Naive thymus-derived CD4-positive, alpha-beta T cell (primary cell): ENCODE data around the gene MYH13. TPM values are rescaled to one million over a fixed set of nuclear protein-coding genes. Genes with fewer than 3 reads are reported as not detected.

ENCODE experiments used
- ATAC-seq: fragments of 150-1000 bp; cut with Tn5 transposase; 2 replicates; pipeline ENCODE4 v1.10.0; 2021; ENCODE audit warnings: mild to moderate bottlenecking, moderate library complexity
- CTCF ChIA-PET: fragments of 350-600 bp; sonication (Branson Sonifier 250); formaldehyde crosslinking; loops from one replicate; lab custom pipeline; 2021; ENCODE audit warnings: antibody characterized with exemption; lab: Charles Lee
- POLR2A ChIA-PET: fragments of 350-600 bp; sonication (Branson Sonifier 250); formaldehyde crosslinking; loops from one replicate; lab custom pipeline; 2021; ENCODE audit warnings: antibody characterized with exemption, inconsistent platforms; lab: Charles Lee
- DNase-seq, 9 donors: peaks; one replicate each; pipeline versions ENCODE4 v3.0.0 to v3.0.0-alpha.2; 2020 to 2022; ENCODE audit warnings: mixed read lengths in 1 of 9
- H3K27ac ChIP-seq: one replicate; pipeline ENCODE4 v1.7.0; 2013; ENCODE audit warnings: mild to moderate bottlenecking, low read depth, low read length, moderate library complexity
- H3K27me3 ChIP-seq, 2 donors: one replicate each; pipeline ENCODE4 v1.7.0; 2013; ENCODE audit warnings: low read length in 2 of 2, mild to moderate bottlenecking in 2 of 2, moderate library complexity in 2 of 2; ENCODE audit not compliant: control insufficient read depth in 2 of 2, insufficient read depth in 2 of 2
- H3K36me3 ChIP-seq, 3 experiments: 1 replicate in 2 of 3; 2 replicates in 1 of 3; pipeline ENCODE4 v1.7.0; 2013; ENCODE audit warnings: low read length in 3 of 3, mild to moderate bottlenecking in 3 of 3, moderate library complexity in 1 of 3; ENCODE audit not compliant: insufficient read depth in 3 of 3, control insufficient read depth in 2 of 3
- H3K4me1 ChIP-seq, 2 donors: one replicate each; pipeline ENCODE4 v1.7.0; 2013; ENCODE audit warnings: low read length in 2 of 2, mild to moderate bottlenecking in 2 of 2, moderate library complexity in 1 of 2; ENCODE audit not compliant: control insufficient read depth in 2 of 2, insufficient read depth in 2 of 2
- H3K4me3 ChIP-seq: 2 replicates; pipeline ENCODE4 v1.7.0; 2013; ENCODE audit warnings: mild to moderate bottlenecking, low read length
- H3K9me3 ChIP-seq, 3 experiments: 1 replicate in 2 of 3; 2 replicates in 1 of 3; pipeline ENCODE4 v1.7.0; 2013; ENCODE audit warnings: low read length in 3 of 3; ENCODE audit not compliant: control insufficient read depth in 2 of 3
- H3K27ac Mint-ChIP-seq, 9 donors: one replicate each; pipeline ENCODE4 v1.8.0; 2020 to 2022; ENCODE audit warnings: mixed read lengths in 9 of 9, mild to moderate bottlenecking in 8 of 9, moderate library complexity in 5 of 9, inconsistent platforms in 2 of 9
- H3K27me3 Mint-ChIP-seq, 5 donors: one replicate each; pipeline ENCODE4 v1.8.0; 2021 to 2022; ENCODE audit warnings: mixed read lengths in 5 of 5, mild to moderate bottlenecking in 1 of 5
- H3K36me3 Mint-ChIP-seq, 5 donors: one replicate each; pipeline ENCODE4 v1.8.0; 2020 to 2022; ENCODE audit warnings: mixed read lengths in 5 of 5, mild to moderate bottlenecking in 3 of 5, inconsistent platforms in 1 of 5
- H3K4me1 Mint-ChIP-seq, 7 donors: one replicate each; pipeline ENCODE4 v1.8.0; 2020 to 2022; ENCODE audit warnings: mixed read lengths in 7 of 7, mild to moderate bottlenecking in 3 of 7, inconsistent platforms in 1 of 7
- H3K4me3 Mint-ChIP-seq, 10 donors: one replicate each; pipeline ENCODE4 v1.8.0; 2020 to 2022; ENCODE audit warnings: mild to moderate bottlenecking in 10 of 10, mixed read lengths in 10 of 10, moderate library complexity in 6 of 10, inconsistent platforms in 2 of 10
- H3K9me3 Mint-ChIP-seq, 11 donors: one replicate each; pipeline ENCODE4 v1.8.0; 2020 to 2022; ENCODE audit warnings: mixed read lengths in 11 of 11, mild to moderate bottlenecking in 4 of 11, inconsistent platforms in 1 of 11, moderate library complexity in 1 of 11
- intact Hi-C, 2 donors: fragments of 100-400 bp; cut with micrococcal nuclease; formaldehyde crosslinking; loops; one replicate each; pipeline ENCODE4 v1.15.1; 2023
- polyA plus RNA-seq, 2 donors: library from polyadenylated mRNA; unstranded; fragments of 300-500 nt; fragmentation: Illumina TruSeq; gene quantifications; one replicate each; pipeline ENCODE4 v1.2.3, GENCODE V29; 2021
- total RNA-seq, 6 experiments: library from RNA in 5 of 6; stranded (reverse) in 5 of 6; gene quantifications; 1 replicate in 5 of 6; 2 replicates in 1 of 6; pipeline ENCODE4 v1.2.3 and lab custom pipeline; 2021 to 2026

The MYH13 gene
- total and polyA plus RNA-seq, 7 experiments from 2014 or later, result not detected

- DNase-seq (no peak), ATAC-seq (no peak)
- Histone ChIP-seq H3K4me1 (no peaks in the 10 kb centered on the region), H3K27ac (no peak overlapping the region), H3K36me3 (no peaks in the 10 kb centered on the region), H3K4me3 (no peak overlapping the region), H3K27me3 (no peaks in the 10 kb centered on the region), H3K9me3 (no peaks in the 10 kb centered on the region)
- H3K27me3 Mint-ChIP-seq, result peaks cover 0 to 4% (median 0%) of the 10 kb centered on the region in 5 donors
- intact Hi-C loops, result no loop called here
- peaks cover 0 to 3% (median 0%) of the 10 kb centered on the region in 5 donors for H3K36me3 Mint-ChIP-seq
- H3K27ac Mint-ChIP-seq, result no peak overlapping the region
- ChIA-PET CTCF (no interaction called here), POLR2A (no interaction called here)
- peaks cover 0 to 9% (median 0%) of the 10 kb centered on the region in 11 donors for H3K9me3 Mint-ChIP-seq
- no peaks in the 10 kb centered on the region for H3K4me1 Mint-ChIP-seq
- H3K4me3 Mint-ChIP-seq, result no peak overlapping the region
Measured at GRCh38 chr17:10380631-10381408, 8.0 kb upstream of the MYH13 start.

- Mint-ChIP-seq H3K27me3 (peaks cover 3 to 24% (median 6%) of the 10 kb centered on the region in 5 donors), H3K9me3 (peaks cover 0 to 6% (median 0%) of the 10 kb centered on the region in 11 donors), H3K4me1 (no peaks in the 10 kb centered on the region), H3K36me3 (no peaks in the 10 kb centered on the region), H3K27ac (no peak overlapping the region), H3K4me3 (no peak overlapping the region)
- Histone ChIP-seq H3K36me3 (no peaks in the 10 kb centered on the region), H3K9me3 (no peaks in the 10 kb centered on the region), H3K27me3 (no peaks in the 10 kb centered on the region), H3K27ac (no peak overlapping the region), H3K4me1 (no peaks in the 10 kb centered on the region), H3K4me3 (no peak overlapping the region)
- intact Hi-C loops, result no loop called here
- no peak for DNase-seq
- no peak for ATAC-seq
- ChIA-PET CTCF (no interaction called here), POLR2A (no interaction called here)
Measured at GRCh38 chr17:10370016-10370608, 2.7 kb downstream of the MYH13 start.

GRCh38 chr17:10369239-10369638, 3.6 kb downstream of the MYH13 start:
- intact Hi-C loops, result no loop called here
- H3K27ac ChIP-seq, result no peak overlapping the region
- Mint-ChIP-seq H3K9me3 (peaks cover 0 to 6% (median 0%) of the 10 kb centered on the region in 11 donors), H3K4me1 (no peaks in the 10 kb centered on the region), H3K27me3 (peaks cover 3 to 18% (median 6%) of the 10 kb centered on the region in 5 donors), H3K4me3 (no peak overlapping the region), H3K36me3 (no peaks in the 10 kb centered on the region), H3K27ac (no peak overlapping the region)
- H3K27me3 ChIP-seq, result no peaks in the 10 kb centered on the region
- H3K36me3 ChIP-seq, result no peaks in the 10 kb centered on the region
- no peaks in the 10 kb centered on the region for H3K9me3 ChIP-seq
- ChIA-PET CTCF (no interaction called here), POLR2A (no interaction called here)
- no peak for DNase-seq
- H3K4me3 ChIP-seq, result no peak overlapping the region
- no peaks in the 10 kb centered on the region for H3K4me1 ChIP-seq
- no peak for ATAC-seq

- POLR2A ChIA-PET, result no interaction called here
- H3K36me3 Mint-ChIP-seq, result no peaks in the 10 kb centered on the region
- CTCF ChIA-PET, result no interaction called here
- peaks cover 0 to 6% (median 0%) of the 10 kb centered on the region in 11 donors for H3K9me3 Mint-ChIP-seq
- intact Hi-C loops, result no loop called here
- H3K27me3 ChIP-seq, result no peaks in the 10 kb centered on the region
- H3K36me3 ChIP-seq, result no peaks in the 10 kb centered on the region
- no peak overlapping the region for H3K27ac Mint-ChIP-seq
- DNase-seq (no peak), ATAC-seq (no peak)
- no peak overlapping the region for H3K4me3 Mint-ChIP-seq
- H3K27me3 Mint-ChIP-seq, result peaks cover 3 to 13% (median 6%) of the 10 kb centered on the region in 5 donors
- H3K4me1 ChIP-seq, result no peaks in the 10 kb centered on the region
- no peaks in the 10 kb centered on the region for H3K9me3 ChIP-seq
- no peaks in the 10 kb centered on the region for H3K4me1 Mint-ChIP-seq
- H3K4me3 ChIP-seq, result no peak overlapping the region
- H3K27ac ChIP-seq, result no peak overlapping the region
Measured at GRCh38 chr17:10368561-10368960, 4.2 kb downstream of the MYH13 start.

- no peaks in the 10 kb centered on the region for H3K9me3 Mint-ChIP-seq
Measured at GRCh38 chr17:10360578-10360977, 12.2 kb downstream of the MYH13 start.

GRCh38 chr17:10357768-10358167, 15.0 kb downstream of the MYH13 start:
- H3K27me3 ChIP-seq, result no peaks in the 10 kb centered on the region
- H3K36me3 ChIP-seq, result no peaks in the 10 kb centered on the region
- intact Hi-C loops, result loop anchor here in 1 of 2 donors (10.0 kb wide), 1 partner anchor 433 kb away; no protein-coding TSS in a partner anchor
- H3K27me3 Mint-ChIP-seq, result peaks cover 0 to 4% (median 0%) of the 10 kb centered on the region in 5 donors
- H3K27ac Mint-ChIP-seq, result no peak overlapping the region
- POLR2A ChIA-PET, result no interaction called here
- no peaks in the 10 kb centered on the region for H3K36me3 Mint-ChIP-seq
- CTCF ChIA-PET, result no interaction called here
- no peak for ATAC-seq
- H3K4me1 Mint-ChIP-seq, result no peaks in the 10 kb centered on the region
- no peak for DNase-seq
- H3K4me3 Mint-ChIP-seq, result no peak overlapping the region
- H3K4me3 ChIP-seq, result no peak overlapping the region
- H3K27ac ChIP-seq, result no peak overlapping the region
- no peaks in the 10 kb centered on the region for H3K4me1 ChIP-seq
- no peaks in the 10 kb centered on the region for H3K9me3 Mint-ChIP-seq
- H3K9me3 ChIP-seq, result no peaks in the 10 kb centered on the region

More at GRCh38 chr17:10360578-10360977, 12.2 kb downstream of the MYH13 start:
- ChIA-PET POLR2A (no interaction called here), CTCF (no interaction called here)
- no peaks in the 10 kb centered on the region for H3K27me3 ChIP-seq
- ATAC-seq, result no peak
- H3K4me1 ChIP-seq, result no peaks in the 10 kb centered on the region
- Mint-ChIP-seq H3K27me3 (peaks cover 0 to 4% (median 0%) of the 10 kb centered on the region in 5 donors), H3K36me3 (no peaks in the 10 kb centered on the region), H3K4me3 (no peak overlapping the region), H3K27ac (no peak overlapping the region), H3K4me1 (no peaks in the 10 kb centered on the region)
- no peak overlapping the region for H3K4me3 ChIP-seq
- no peaks in the 10 kb centered on the region for H3K9me3 ChIP-seq
- H3K27ac ChIP-seq, result no peak overlapping the region
- DNase-seq, result no peak
- no peaks in the 10 kb centered on the region for H3K36me3 ChIP-seq
- intact Hi-C loops, result no loop called here
